SU-DHL-6 (cell line): ENCODE data around the gene TMPRSS11B.

Source experiments
- H2AFZ ChIP-seq: fragments of 200-600 bp; sonication (generic); 2 replicates; pipeline ENCODE4 v1.6.1; 2014; ENCODE audit warnings: low read depth, mild to moderate bottlenecking, moderate library complexity, mixed read lengths, antibody characterized with exemption, low read length; ENCODE audit not compliant: severe bottlenecking
- H3F3A ChIP-seq: fragments of 200-600 bp; shearing (Covaris generic); 2 replicates; pipeline ENCODE4 v1.6.0; 2016; ENCODE audit warnings: antibody characterized with exemption, mild to moderate bottlenecking; ENCODE audit not compliant: insufficient read depth
- H3K27ac ChIP-seq: fragments of 200-600 bp; sonication (generic); 2 replicates; pipeline ENCODE4 v1.5.1; 2016; ENCODE audit warnings: low read depth, mild to moderate bottlenecking, low read length, moderate library complexity, mixed read lengths
- H3K27me3 ChIP-seq: fragments of 200-600 bp; sonication (generic), shearing (Covaris generic); 2 replicates; pipeline ENCODE4 v1.6.0; 2014; ENCODE audit warnings: mild to moderate bottlenecking, low read length
- H3K36me3 ChIP-seq: fragments of 200-600 bp; sonication (generic); 2 replicates; pipeline ENCODE4 v1.6.1; 2014; ENCODE audit warnings: mild to moderate bottlenecking, low read length, mixed read lengths
- H3K4me2 ChIP-seq: fragments of 300-600, 200-600 bp; shearing (Covaris generic), sonication (generic); 2 replicates; pipeline ENCODE4 v1.6.0; 2014; ENCODE audit warnings: low read length, low read depth, mild to moderate bottlenecking; ENCODE audit not compliant: poor library complexity, severe bottlenecking
- H3K4me3 ChIP-seq: fragments of 200-600 bp; sonication (generic); 2 replicates; pipeline ENCODE4 v1.5.1; 2014; ENCODE audit warnings: antibody characterized with exemption, low read length, mild to moderate bottlenecking, mixed read lengths; ENCODE audit not compliant: insufficient read depth, poor library complexity, severe bottlenecking
- H3K79me2 ChIP-seq: fragments of 200-600 bp; sonication (generic); 2 replicates; pipeline ENCODE4 v1.6.1; 2014; ENCODE audit warnings: mild to moderate bottlenecking, low read length, moderate library complexity; ENCODE audit not compliant: insufficient read depth
- H3K9ac ChIP-seq: fragments of 200-600 bp; sonication (generic); 2 replicates; pipeline ENCODE4 v1.7.0; 2014; ENCODE audit warnings: mild to moderate bottlenecking, low read length
- H3K9me2 ChIP-seq: fragments of 200-600 bp; sonication (generic); replicated peaks from 2 replicates; pipeline ENCODE4 v1.6.1; 2014; ENCODE audit warnings: low read length; ENCODE audit not compliant: insufficient read depth
- H3K9me3 ChIP-seq: fragments of 200-600 bp; sonication (generic); 2 replicates; pipeline ENCODE4 v1.6.1; 2014; ENCODE audit warnings: low read length, mixed read lengths; ENCODE audit not compliant: insufficient read depth
- H4K20me1 ChIP-seq: fragments of 200-600 bp; sonication (generic); 2 replicates; pipeline ENCODE4 v1.6.1; 2014; ENCODE audit warnings: low read depth, mild to moderate bottlenecking, antibody characterized with exemption, low read length, moderate library complexity, mixed read lengths
- EZH2phosphoT487 ChIP-seq: fragments of 200-600 bp; sonication (generic), shearing (Covaris generic); conservative IDR thresholded peaks from 2 replicates; pipeline ENCODE4 v1.6.1; 2018; ENCODE audit warnings: mild to moderate bottlenecking, antibody characterized with exemption, low read length, moderate library complexity, mixed read lengths
- TF ChIP-seq, protein P1 (sequence below): fragments of 200-600 bp; sonication (generic); IDR thresholded peaks from one replicate; pipeline ENCODE4 v1.5.1; 2017; ENCODE audit warnings: antibody characterized with exemption, mild to moderate bottlenecking, low read length, moderate library complexity; ENCODE audit not compliant: insufficient read depth, poor library complexity, severe bottlenecking

Gene TMPRSS11B

GRCh38 chr4:68256284-68256683 lies 10.8 kb upstream of the TMPRSS11B start:
- TF ChIP-seq, protein P1, sequence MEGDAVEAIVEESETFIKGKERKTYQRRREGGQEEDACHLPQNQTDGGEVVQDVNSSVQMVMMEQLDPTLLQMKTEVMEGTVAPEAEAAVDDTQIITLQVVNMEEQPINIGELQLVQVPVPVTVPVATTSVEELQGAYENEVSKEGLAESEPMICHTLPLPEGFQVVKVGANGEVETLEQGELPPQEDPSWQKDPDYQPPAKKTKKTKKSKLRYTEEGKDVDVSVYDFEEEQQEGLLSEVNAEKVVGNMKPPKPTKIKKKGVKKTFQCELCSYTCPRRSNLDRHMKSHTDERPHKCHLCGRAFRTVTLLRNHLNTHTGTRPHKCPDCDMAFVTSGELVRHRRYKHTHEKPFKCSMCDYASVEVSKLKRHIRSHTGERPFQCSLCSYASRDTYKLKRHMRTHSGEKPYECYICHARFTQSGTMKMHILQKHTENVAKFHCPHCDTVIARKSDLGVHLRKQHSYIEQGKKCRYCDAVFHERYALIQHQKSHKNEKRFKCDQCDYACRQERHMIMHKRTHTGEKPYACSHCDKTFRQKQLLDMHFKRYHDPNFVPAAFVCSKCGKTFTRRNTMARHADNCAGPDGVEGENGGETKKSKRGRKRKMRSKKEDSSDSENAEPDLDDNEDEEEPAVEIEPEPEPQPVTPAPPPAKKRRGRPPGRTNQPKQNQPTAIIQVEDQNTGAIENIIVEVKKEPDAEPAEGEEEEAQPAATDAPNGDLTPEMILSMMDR: no peak
- TF ChIP-seq EZH2phosphoT487: no peak
- H2AFZ ChIP-seq: no peak overlapping the region

GRCh38 chr4:68250151-68250930 lies 4.8 kb upstream of the TMPRSS11B start:
- H3K4me2 ChIP-seq: no peak overlapping the region
- no peak overlapping the region for H3K27ac ChIP-seq
- no peaks in the 10 kb centered on the region for H3F3A ChIP-seq
- H3K36me3 ChIP-seq: no peaks in the 10 kb centered on the region
- no peaks in the 10 kb centered on the region for H3K9me2 ChIP-seq
- no peaks in the 10 kb centered on the region for H3K79me2 ChIP-seq
- no peaks in the 10 kb centered on the region for H4K20me1 ChIP-seq
- no peaks in the 10 kb centered on the region for H3K27me3 ChIP-seq
- H3K9ac ChIP-seq: no peak overlapping the region
- TF ChIP-seq EZH2phosphoT487: no peak
- TF ChIP-seq, protein P1: no peak
- no peak overlapping the region for H2AFZ ChIP-seq
- H3K9me3 ChIP-seq: no peaks in the 10 kb centered on the region
- no peak overlapping the region for H3K4me3 ChIP-seq

More at GRCh38 chr4:68256284-68256683, 10.8 kb upstream of the TMPRSS11B start:
- Histone ChIP-seq H3K27ac (no peak overlapping the region), H3K36me3 (no peaks in the 10 kb centered on the region), H3K79me2 (no peaks in the 10 kb centered on the region), H4K20me1 (no peaks in the 10 kb centered on the region), H3K9me3 (no peaks in the 10 kb centered on the region), H3K27me3 (no peaks in the 10 kb centered on the region), H3K4me2 (no peak overlapping the region), H3K9me2 (no peaks in the 10 kb centered on the region), H3F3A (no peaks in the 10 kb centered on the region), H3K4me3 (no peak overlapping the region), H3K9ac (no peak overlapping the region)

DNA sequence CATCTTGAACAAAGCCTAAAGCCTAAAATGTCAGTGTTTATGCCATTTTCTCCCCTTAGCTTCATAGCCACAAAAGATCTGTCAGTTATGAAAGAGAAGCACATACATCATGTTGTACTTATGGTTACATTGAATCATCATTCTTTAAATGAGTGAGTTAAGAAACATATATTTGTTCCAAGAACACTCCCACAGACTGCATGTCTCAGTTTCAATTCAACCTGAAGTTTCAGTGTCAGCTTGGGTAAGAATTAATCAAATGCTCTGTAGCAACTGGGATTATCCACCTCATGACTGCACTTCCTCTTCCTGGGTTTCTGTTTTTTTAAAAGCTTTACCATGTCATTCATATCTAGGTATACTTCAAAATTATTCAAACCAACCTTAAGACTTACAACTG lies 3.9 kb upstream of the TMPRSS11B start:
- Histone ChIP-seq H3K9me3 (no peaks in the 10 kb centered on the region), H3K36me3 (no peaks in the 10 kb centered on the region), H4K20me1 (no peaks in the 10 kb centered on the region), H3K79me2 (no peaks in the 10 kb centered on the region), H3K27ac (no peak overlapping the region), H3K9me2 (no peaks in the 10 kb centered on the region), H3K9ac (no peak overlapping the region), H3K27me3 (no peaks in the 10 kb centered on the region), H3K4me2 (no peak overlapping the region), H2AFZ (no peak overlapping the region), H3F3A (no peaks in the 10 kb centered on the region), H3K4me3 (no peak overlapping the region)
- TF ChIP-seq EZH2phosphoT487: no peak
- TF ChIP-seq, protein P1: no peak
